Lung (tissue), 16 donors: Measurements from ENCODE around the gene MYBBP1A. TPM values are rescaled to one million over a fixed set of nuclear protein-coding genes. Genes with fewer than 3 reads are reported as not detected.
A peak's percentile ranks its signal among the peaks of the same experiment; 100 is the strongest.
"Not testable (repeated sequence)": the region's sequence is repeated elsewhere in the genome, so short reads cannot be mapped to it uniquely, and the experiment has no call there.

Experiments
- ATAC-seq: fragments of 200-7000 bp; cut with Tn5 transposase; one replicate; pipeline ENCODE4 v1.9.1; 2020; ENCODE audit warnings: moderate number of reproducible peaks; ENCODE audit not compliant: insufficient read depth, low FRiP score
- DNase-seq, 3 donors: peaks; one replicate each; pipeline ENCODE4 v3.0.0-alpha.2; 2013 to 2017
- H3K27ac ChIP-seq, 2 donors: one replicate each; pipeline ENCODE4 v1.5.1; 2013; ENCODE audit warnings: mild to moderate bottlenecking in 2 of 2, moderate library complexity in 2 of 2, control low read depth in 1 of 2, inconsistent platforms in 1 of 2, low read depth in 1 of 2, low read length in 1 of 2
- H3K27me3 ChIP-seq, 3 donors: one replicate each; pipeline ENCODE4 v1.5.1; 2013; ENCODE audit warnings: low read length in 2 of 3; ENCODE audit not compliant: control insufficient read depth in 3 of 3, insufficient read depth in 3 of 3
- H3K36me3 ChIP-seq, 4 donors: one replicate each; pipeline ENCODE4 v1.5.1; 2013; ENCODE audit warnings: low read length in 4 of 4, mild to moderate bottlenecking in 1 of 4, moderate library complexity in 1 of 4; ENCODE audit not compliant: control insufficient read depth in 4 of 4, insufficient read depth in 4 of 4
- H3K4me1 ChIP-seq, 5 donors: one replicate each; pipeline ENCODE4 v1.5.1; 2013; ENCODE audit warnings: low read length in 5 of 5, mild to moderate bottlenecking in 2 of 5, moderate library complexity in 1 of 5; ENCODE audit not compliant: control insufficient read depth in 5 of 5, insufficient read depth in 5 of 5
- H3K4me3 ChIP-seq: one replicate; pipeline ENCODE4 v1.5.1; 2013; ENCODE audit warnings: mild to moderate bottlenecking, control low read depth, moderate library complexity
- H3K9ac ChIP-seq, 2 donors: one replicate each; pipeline ENCODE4 v1.5.1; 2013; ENCODE audit warnings: low read length in 2 of 2, control low read depth in 1 of 2; ENCODE audit not compliant: insufficient read depth in 1 of 2
- H3K9me3 ChIP-seq, 4 donors: one replicate each; pipeline ENCODE4 v1.5.1; 2013; ENCODE audit warnings: low read length in 3 of 4, mild to moderate bottlenecking in 1 of 4, moderate library complexity in 1 of 4; ENCODE audit not compliant: control insufficient read depth in 4 of 4, insufficient read depth in 3 of 4
- CTCF ChIP-seq: IDR thresholded peaks from 2 replicates; pipeline ENCODE4 v1.5.1; 2012; ENCODE audit warnings: mild to moderate bottlenecking; ENCODE audit errors: control extremely low read depth, extremely low read depth
- WGBS, 2 donors: extraction: QIAGEN DNeasy Blood & Tissue Kit; methylation state at CpG; one replicate each; pipeline ENCODE4 v1.1.7; 2013; 5-methylcytosine and 5-hydroxymethylcytosine counted together
- long read RNA-seq, 5 donors: transcript quantifications; one replicate each; lab custom pipeline, GENCODE V29; 2026
- polyA plus RNA-seq, 2 donors: library from polyadenylated mRNA; stranded (reverse); fragments of 200-250 nt; gene quantifications; one replicate each; pipeline ENCODE4 v1.2.1, GENCODE V29; 2013
- total RNA-seq, 2 donors: library from RNA; depleted of rRNA in 1 of 2; stranded (reverse); fragments of >200 nt in 1 of 2; gene quantifications; one replicate each; pipeline ENCODE4 v1.2.1, GENCODE V29; 2014 to 2021
- donor health status: control.
- donor health status: control.
- donor health status: Bipolar disorder and iron deficiency.
- donor health status: healthy.
- donor health status: DM: yes; HTN: yes; CAD: no.

MYBBP1A gene, protein sequence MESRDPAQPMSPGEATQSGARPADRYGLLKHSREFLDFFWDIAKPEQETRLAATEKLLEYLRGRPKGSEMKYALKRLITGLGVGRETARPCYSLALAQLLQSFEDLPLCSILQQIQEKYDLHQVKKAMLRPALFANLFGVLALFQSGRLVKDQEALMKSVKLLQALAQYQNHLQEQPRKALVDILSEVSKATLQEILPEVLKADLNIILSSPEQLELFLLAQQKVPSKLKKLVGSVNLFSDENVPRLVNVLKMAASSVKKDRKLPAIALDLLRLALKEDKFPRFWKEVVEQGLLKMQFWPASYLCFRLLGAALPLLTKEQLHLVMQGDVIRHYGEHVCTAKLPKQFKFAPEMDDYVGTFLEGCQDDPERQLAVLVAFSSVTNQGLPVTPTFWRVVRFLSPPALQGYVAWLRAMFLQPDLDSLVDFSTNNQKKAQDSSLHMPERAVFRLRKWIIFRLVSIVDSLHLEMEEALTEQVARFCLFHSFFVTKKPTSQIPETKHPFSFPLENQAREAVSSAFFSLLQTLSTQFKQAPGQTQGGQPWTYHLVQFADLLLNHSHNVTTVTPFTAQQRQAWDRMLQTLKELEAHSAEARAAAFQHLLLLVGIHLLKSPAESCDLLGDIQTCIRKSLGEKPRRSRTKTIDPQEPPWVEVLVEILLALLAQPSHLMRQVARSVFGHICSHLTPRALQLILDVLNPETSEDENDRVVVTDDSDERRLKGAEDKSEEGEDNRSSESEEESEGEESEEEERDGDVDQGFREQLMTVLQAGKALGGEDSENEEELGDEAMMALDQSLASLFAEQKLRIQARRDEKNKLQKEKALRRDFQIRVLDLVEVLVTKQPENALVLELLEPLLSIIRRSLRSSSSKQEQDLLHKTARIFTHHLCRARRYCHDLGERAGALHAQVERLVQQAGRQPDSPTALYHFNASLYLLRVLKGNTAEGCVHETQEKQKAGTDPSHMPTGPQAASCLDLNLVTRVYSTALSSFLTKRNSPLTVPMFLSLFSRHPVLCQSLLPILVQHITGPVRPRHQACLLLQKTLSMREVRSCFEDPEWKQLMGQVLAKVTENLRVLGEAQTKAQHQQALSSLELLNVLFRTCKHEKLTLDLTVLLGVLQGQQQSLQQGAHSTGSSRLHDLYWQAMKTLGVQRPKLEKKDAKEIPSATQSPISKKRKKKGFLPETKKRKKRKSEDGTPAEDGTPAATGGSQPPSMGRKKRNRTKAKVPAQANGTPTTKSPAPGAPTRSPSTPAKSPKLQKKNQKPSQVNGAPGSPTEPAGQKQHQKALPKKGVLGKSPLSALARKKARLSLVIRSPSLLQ (N-terminal part only)
- total RNA-seq (10 to 100 TPM; 21.2 to 71.7 TPM), polyA plus RNA-seq (10 to 100 TPM; 34.2 to 34.7 TPM)
- long read RNA-seq, donor 1, full-length matches to known transcripts: 3 of 3 reads
- long read RNA-seq, donor 1, partial matches to known transcripts: 0 of 3 reads
- long read RNA-seq, donor 1, other reads (novel, unspliced or antisense): 0 of 3 reads
- long read RNA-seq, donor 2, partial matches to known transcripts: 0 of 4 reads
- long read RNA-seq, donor 2, other reads (novel, unspliced or antisense): 0 of 4 reads
- long read RNA-seq, donor 3: 0 reads
- long read RNA-seq, donor 4, full-length matches to known transcripts: 2 of 34 reads
- long read RNA-seq, donor 4, partial matches to known transcripts: 32 of 34 reads
- long read RNA-seq, donor 4, other reads (novel, unspliced or antisense): 0 of 34 reads
- long read RNA-seq, donor 5, full-length matches to known transcripts: 3 of 8 reads
- long read RNA-seq, donor 5, partial matches to known transcripts: 5 of 8 reads
- long read RNA-seq, donor 5, other reads (novel, unspliced or antisense): 0 of 8 reads

DNA sequence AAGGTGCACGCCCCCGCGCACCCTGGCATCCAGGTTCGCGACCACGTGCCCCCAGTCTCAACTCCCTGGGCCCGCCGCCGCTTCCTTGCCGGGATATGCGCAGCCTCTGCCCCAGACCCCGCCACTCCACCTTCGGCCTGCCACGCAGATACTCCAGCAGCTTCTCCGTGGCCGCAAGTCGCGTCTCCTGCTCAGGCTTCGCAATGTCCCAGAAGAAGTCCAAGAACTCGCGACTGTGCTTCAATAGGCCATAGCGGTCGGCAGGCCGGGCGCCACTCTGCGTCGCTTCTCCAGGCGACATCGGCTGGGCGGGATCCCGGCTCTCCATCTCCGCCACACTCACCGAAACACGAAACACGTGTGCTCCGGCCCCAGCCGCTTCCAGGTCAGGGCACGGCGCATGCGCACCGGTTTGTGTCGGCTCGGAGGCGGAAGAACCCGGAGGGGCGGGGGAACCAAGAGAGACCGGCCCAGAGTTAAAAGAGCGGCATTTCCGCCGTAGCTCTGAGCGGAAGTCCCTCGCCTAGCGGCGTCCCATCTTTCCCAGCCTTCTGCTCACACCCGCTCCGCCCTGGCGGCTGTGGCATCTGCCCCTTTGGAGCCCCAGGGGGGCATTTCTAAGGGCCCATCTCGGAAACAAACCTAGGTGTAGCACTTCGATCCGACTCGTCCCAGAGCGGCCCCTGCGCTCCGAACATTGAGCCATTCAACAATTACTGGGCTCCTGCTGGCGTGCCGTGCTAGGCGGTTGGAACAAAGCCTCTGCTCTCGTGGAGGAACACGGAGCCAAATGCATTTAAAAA lies at the start of gene MYBBP1A:
Gene MYBBP1A, minus strand, starts transcription at position 388 of the 803 bp plus-strand sequence. Its CDS starts 60 bp downstream, at position 328.
- peak within 1 kb of the TSS; percentile 89 for H3K4me3 ChIP-seq
- H3K9ac ChIP-seq: peak within 1 kb of the TSS; percentile 19 to 86
- peaks cover 0 to 19% (median 6%) of the 10 kb centered on the region in 5 donors for H3K4me1 ChIP-seq
- H3K27ac ChIP-seq: peak within 1 kb of the TSS; percentile 79 to 84
- WGBS, 2 donors: 0 to 1% methylated on average over 69 of the region's 69 CpGs
- no peaks in the 10 kb centered on the region for H3K27me3 ChIP-seq
- H3K9me3 ChIP-seq: no peaks in the 10 kb centered on the region
- peaks cover 3 to 32% (median 11%) of the 10 kb centered on the region in 4 donors for H3K36me3 ChIP-seq
- DNase-seq (peak; percentile 96 to 99 (median 97)), ATAC-seq (peak; percentile 94)
- peak; percentile 1 for TF ChIP-seq CTCF

DNA sequence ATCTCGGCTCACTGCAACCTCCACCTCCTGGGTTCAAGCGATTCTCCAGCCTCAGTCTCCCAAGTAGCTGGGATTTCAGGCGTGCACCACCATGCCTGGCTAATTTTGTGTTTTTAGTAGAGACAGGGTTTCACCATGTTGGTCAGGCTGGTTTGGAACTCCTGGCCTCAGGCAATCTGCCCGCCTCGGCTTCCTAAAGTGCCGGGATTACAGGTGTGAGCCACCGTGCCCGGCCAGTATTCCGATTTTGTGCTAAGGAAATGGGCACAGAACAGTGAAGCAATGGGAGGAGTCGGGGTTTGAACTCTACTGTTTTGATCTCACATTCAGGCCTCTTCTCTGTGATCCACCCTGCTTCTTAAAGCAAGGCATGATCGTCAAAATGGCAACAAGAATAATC lies 49.6 kb upstream of the MYBBP1A start:
- not testable (repeated sequence) for H3K27ac ChIP-seq, H3K4me3 ChIP-seq, H3K36me3 ChIP-seq, DNase-seq, H3K27me3 ChIP-seq, H3K9ac ChIP-seq, ATAC-seq, H3K9me3 ChIP-seq
- 89 to 93% methylated on average over 11 of the region's 11 CpGs for WGBS, 2 donors
- peaks cover 3 to 57% (median 38%) of the 10 kb centered on the region in 5 donors for H3K4me1 ChIP-seq

- peak; percentile 92 to 95 (median 94) for DNase-seq
Observed at GRCh38 chr17:4604111-4604644, 49.0 kb upstream of the MYBBP1A start.

More at GRCh38 chr17:4604111-4604644, 49.0 kb upstream of the MYBBP1A start:
- TF ChIP-seq CTCF: no peak
- WGBS, 2 donors: 74 to 89% methylated on average over 18 of the region's 18 CpGs
- H3K9ac ChIP-seq: no peak overlapping the region
- H3K27me3 ChIP-seq: no peaks in the 10 kb centered on the region
- no peak overlapping the region for H3K27ac ChIP-seq
- no peak overlapping the region for H3K4me3 ChIP-seq
- H3K9me3 ChIP-seq: no peaks in the 10 kb centered on the region
- no peaks in the 10 kb centered on the region for H3K36me3 ChIP-seq
- ATAC-seq: no peak
- H3K4me1 ChIP-seq: peaks cover 7 to 61% (median 37%) of the 10 kb centered on the region in 5 donors
